HG02588 (cell line): ENCODE results near the gene SCTR.
"Not testable (repeated sequence)": the region's sequence is repeated elsewhere in the genome, so short reads cannot be mapped to it uniquely, and the experiment has no call there.

ENCODE experiments used
- ATAC-seq: cut with Tn5 transposase; IDR thresholded peaks from one replicate; pipeline ENCODE4 v1.9.1; 2021; ENCODE audit warnings: mild to moderate bottlenecking, moderate library complexity; ENCODE audit not compliant: unreplicated experiment

SCTR gene

DNA sequence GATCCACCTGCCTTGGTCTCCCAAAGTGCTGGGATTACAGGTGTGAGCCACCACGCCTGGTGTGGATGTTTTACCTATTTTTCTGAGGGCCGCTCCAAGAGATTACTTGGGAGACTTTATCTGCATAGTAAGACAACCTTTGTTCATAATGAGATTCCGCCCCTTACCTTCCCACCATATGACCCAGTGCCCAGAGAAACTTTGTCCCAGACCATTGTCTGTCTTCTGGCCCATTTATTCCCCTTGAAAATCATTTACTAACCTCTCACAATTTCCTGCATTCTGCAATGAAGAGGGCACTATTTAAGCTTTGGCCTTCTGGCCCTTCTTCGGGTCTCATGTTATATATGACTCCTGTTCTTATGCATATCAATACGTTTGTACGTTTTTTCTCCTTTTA lies 106.4 kb downstream of the SCTR start:
- ATAC-seq = no peak

GRCh38 chr2:119416299-119416923 lies 107.9 kb downstream of the SCTR start:
- no peak for ATAC-seq

DNA sequence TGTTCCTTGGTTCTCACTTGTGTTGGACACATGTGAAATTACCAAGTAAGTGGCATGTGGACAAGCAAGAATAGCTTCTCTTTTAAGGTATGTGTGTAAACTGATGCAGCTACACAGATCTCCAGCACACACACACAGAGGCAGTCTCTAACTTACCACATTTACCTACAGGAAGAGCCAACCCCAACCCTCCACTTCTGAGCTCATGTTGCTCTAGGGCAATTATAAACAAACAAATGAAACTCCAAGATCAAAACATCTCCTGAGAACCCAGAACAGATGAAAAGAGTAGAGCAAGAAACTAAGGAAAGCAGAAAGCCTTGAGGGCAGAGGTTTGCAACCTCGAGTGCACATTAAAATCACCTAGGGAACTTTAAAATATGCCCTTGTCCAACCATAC lies 108.7 kb downstream of the SCTR start:
- no peak for ATAC-seq

DNA sequence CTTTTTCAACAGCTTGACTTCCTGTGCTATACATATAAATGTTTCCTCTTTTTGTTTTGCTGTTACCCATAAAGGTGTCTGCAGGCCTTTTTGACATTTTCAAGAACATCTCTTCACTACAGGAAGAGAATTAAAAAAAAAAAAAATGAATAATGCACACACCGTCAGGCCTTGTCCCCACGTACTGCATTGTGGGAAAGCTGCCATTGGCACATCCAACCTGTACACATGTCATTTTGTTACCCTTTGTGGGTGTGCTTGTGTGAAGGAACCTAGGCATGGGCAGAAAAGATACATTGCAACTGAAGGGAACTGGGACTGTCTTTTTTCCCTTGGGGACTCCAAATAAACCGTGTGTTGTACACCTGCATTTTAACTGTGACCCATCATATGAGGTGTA lies 109.4 kb downstream of the SCTR start:
- ATAC-seq = no peak

DNA sequence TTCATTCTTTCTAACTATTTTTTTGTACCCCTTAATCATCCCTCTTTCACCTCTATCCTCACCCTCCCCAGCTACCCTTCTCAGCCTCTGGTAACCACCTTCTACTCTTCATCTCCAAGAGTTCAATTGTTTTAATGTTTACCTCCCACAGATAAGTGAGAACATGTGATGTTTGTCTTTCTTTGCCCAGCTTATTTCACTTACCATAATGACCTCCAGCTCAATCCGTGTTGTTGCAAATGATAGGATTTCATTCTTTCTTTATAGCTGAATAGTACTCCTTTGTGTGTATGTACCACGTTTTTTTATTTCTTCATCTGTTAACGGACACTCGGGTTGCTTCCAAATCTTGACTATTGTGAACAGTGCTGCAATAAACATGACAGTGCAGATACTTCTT lies 114.8 kb downstream of the SCTR start:
- ATAC-seq = no peak

DNA sequence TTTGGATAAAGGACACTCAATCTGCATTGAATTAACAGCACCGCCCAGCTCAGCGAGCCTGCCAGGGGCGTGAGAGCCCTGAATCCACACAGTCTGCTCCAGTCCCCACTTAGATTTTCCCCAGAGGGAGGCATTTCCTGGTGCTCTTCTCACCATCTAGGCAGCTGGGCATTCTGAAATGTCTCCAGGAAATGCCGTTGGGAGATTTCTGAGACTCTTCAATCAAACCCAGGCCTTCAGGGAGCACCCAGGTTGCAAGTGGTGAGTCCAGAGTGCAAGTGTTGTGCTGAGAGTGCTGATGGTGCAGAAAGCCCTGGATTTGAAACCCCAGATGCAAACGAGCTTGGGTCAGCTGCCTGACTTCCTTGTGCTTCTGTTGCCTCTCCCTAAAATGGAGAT lies 116.1 kb downstream of the SCTR start:
- no peak for ATAC-seq

GRCh38 chr2:119407430-119408220 lies 116.7 kb downstream of the SCTR start:
- ATAC-seq = no peak

DNA sequence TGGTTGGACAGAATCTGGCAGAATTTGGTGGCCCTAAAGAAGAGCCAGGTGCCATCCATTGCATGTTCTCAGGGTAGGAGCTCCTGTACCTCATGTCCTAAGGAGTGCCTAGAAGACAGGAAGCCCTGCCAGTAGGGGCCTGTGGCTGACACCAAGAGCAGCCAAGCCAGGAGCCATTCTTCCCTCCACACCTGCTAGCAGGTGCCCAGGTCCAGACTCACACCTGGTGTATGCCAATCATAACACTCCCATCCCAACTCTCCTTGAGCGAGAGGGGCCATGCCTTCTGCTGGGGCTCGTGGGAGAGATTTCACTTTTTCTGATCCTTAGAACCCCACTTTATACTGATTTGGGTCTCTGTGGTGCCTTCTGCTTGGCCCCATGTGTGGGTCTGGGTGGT lies 119.1 kb downstream of the SCTR start:
- ATAC-seq = no peak

- ATAC-seq = not testable (repeated sequence)
Measured at GRCh38 chr2:119403618-119404017, 120.7 kb downstream of the SCTR start.

GRCh38 chr2:119402645-119403560 lies 121.4 kb downstream of the SCTR start:
- ATAC-seq = no peak

GRCh38 chr2:119402106-119402505 lies 122.2 kb downstream of the SCTR start:
- no peak for ATAC-seq

GRCh38 chr2:119397196-119397595 lies 127.1 kb downstream of the SCTR start:
- ATAC-seq = no peak

GRCh38 chr2:119393971-119394748 lies 130.1 kb downstream of the SCTR start:
- ATAC-seq = no peak
